ENCODE results near the gene JAM3.

Gene JAM3

GRCh38 chr11:134032501-134033091 is 36.3 kb upstream of the JAM3 start:
- no peaks in the 10 kb centered on the region for H3K36me3 ChIP-seq (replicated peaks in 1 of 2; ENCODE audit: control insufficient read depth in 2 of 2, insufficient read depth in 2 of 2, low read length in 2 of 2)
- no peak overlapping the region for H3K4me2 ChIP-seq (ENCODE audit: insufficient read depth, low read length, poor library complexity, severe bottlenecking)
- H3K23ac ChIP-seq (ENCODE audit: low read depth, low read length, poor library complexity), result no peak overlapping the region
- peak overlapping the region; percentile 17 for H3K9ac ChIP-seq (ENCODE audit: low read depth, low read length, poor library complexity)
- no CpG with 5 or more reads among the region's 24 CpGs for WGBS, 2 donors (ENCODE audit: extremely low coverage in 2 of 2, insufficient read length in 2 of 2, insufficient replicate concordance in 1 of 2)
- no peak overlapping the region for H3K27ac ChIP-seq (replicated peaks; ENCODE audit: low read length)
- H2BK12ac ChIP-seq (ENCODE audit: low read length), result peak overlapping the region; percentile 78
- peak overlapping the region; percentile 56 for H3K14ac ChIP-seq (ENCODE audit: low read length)
- H2BK120ac ChIP-seq (ENCODE audit: low read depth, low read length), result no peak overlapping the region
- H4K91ac ChIP-seq (ENCODE audit: low read depth, low read length, poor library complexity), result peak overlapping the region; percentile 6
- no peak overlapping the region for H3K4me3 ChIP-seq (ENCODE audit: low read length in 2 of 2)
- H3K27me3 ChIP-seq (ENCODE audit: control insufficient read depth in 3 of 3, insufficient read depth in 3 of 3, low read depth in 1 of 3, low read length in 3 of 3), result peaks cover 0 to 59% (median 1%) of the 10 kb centered on the region in 3 experiments
- H3K9me3 ChIP-seq (replicated peaks in 1 of 2; ENCODE audit: control insufficient read depth in 2 of 2, insufficient read depth in 1 of 2, low read depth in 1 of 2, low read length in 2 of 2), result no peaks in the 10 kb centered on the region
- peak overlapping the region; percentile 22 for H2BK15ac ChIP-seq (ENCODE audit: low read length)
- H2AFZ ChIP-seq (ENCODE audit: low read length), result no peak overlapping the region
- H4K8ac ChIP-seq (ENCODE audit: low read depth, low read length), result no peak overlapping the region
- peak overlapping the region; percentile 67 for H3K18ac ChIP-seq (ENCODE audit: low read length)
- H3K79me1 ChIP-seq (ENCODE audit: low read depth, low read length), result no peaks in the 10 kb centered on the region
- peak overlapping the region; percentile 65 for H2AK5ac ChIP-seq (ENCODE audit: low read depth, low read length)
- no peak for DNase-seq (ENCODE audit: low spot score)
- no peak overlapping the region for H3K4ac ChIP-seq (ENCODE audit: low read length)
- no peak overlapping the region for H2BK5ac ChIP-seq (ENCODE audit: low read length)
- peaks cover 19 to 28% of the 10 kb centered on the region in 2 donors for H3K4me1 ChIP-seq (ENCODE audit: control insufficient read depth in 2 of 2, insufficient read depth in 1 of 2, low read depth in 1 of 2, low read length in 2 of 2)

GRCh38 chr11:134033276-134033675 is 35.6 kb upstream of the JAM3 start:
- Histone ChIP-seq H2AK5ac (ENCODE audit: low read depth, low read length) (peak overlapping the region; percentile 11), H3K4me3 (ENCODE audit: low read length in 2 of 2) (no peak overlapping the region), H3K9ac (ENCODE audit: low read depth, low read length, poor library complexity) (no peak overlapping the region), H3K27ac (replicated peaks; ENCODE audit: low read length) (no peak overlapping the region), H3K14ac (ENCODE audit: low read length) (peak overlapping the region; percentile 26), H4K8ac (ENCODE audit: low read depth, low read length) (no peak overlapping the region), H2BK15ac (ENCODE audit: low read length) (peak overlapping the region; percentile 22), H2BK12ac (ENCODE audit: low read length) (no peak overlapping the region), H4K91ac (ENCODE audit: low read depth, low read length, poor library complexity) (no peak overlapping the region), H3K9me3 (replicated peaks in 1 of 2; ENCODE audit: control insufficient read depth in 2 of 2, insufficient read depth in 1 of 2, low read depth in 1 of 2, low read length in 2 of 2) (no peaks in the 10 kb centered on the region), H3K4me1 (ENCODE audit: control insufficient read depth in 2 of 2, insufficient read depth in 1 of 2, low read depth in 1 of 2, low read length in 2 of 2) (peaks cover 21 to 31% of the 10 kb centered on the region in 2 donors), H3K23ac (ENCODE audit: low read depth, low read length, poor library complexity) (no peak overlapping the region), H3K4me2 (ENCODE audit: insufficient read depth, low read length, poor library complexity, severe bottlenecking) (no peak overlapping the region), H2BK5ac (ENCODE audit: low read length) (no peak overlapping the region), H2BK120ac (ENCODE audit: low read depth, low read length) (no peak overlapping the region), H2AFZ (ENCODE audit: low read length) (peak overlapping the region; percentile 81), H3K4ac (ENCODE audit: low read length) (no peak overlapping the region), H3K36me3 (replicated peaks in 1 of 2; ENCODE audit: control insufficient read depth in 2 of 2, insufficient read depth in 2 of 2, low read length in 2 of 2) (no peaks in the 10 kb centered on the region), H3K27me3 (ENCODE audit: control insufficient read depth in 3 of 3, insufficient read depth in 3 of 3, low read depth in 1 of 3, low read length in 3 of 3) (peaks cover 0 to 52% (median 1%) of the 10 kb centered on the region in 3 experiments), H3K18ac (ENCODE audit: low read length) (peak overlapping the region; percentile 32), H3K79me1 (ENCODE audit: low read depth, low read length) (no peaks in the 10 kb centered on the region)
- WGBS, 2 donors (ENCODE audit: extremely low coverage in 2 of 2, insufficient read length in 2 of 2, insufficient replicate concordance in 1 of 2), result no CpG with 5 or more reads among the region's 9 CpGs
- DNase-seq (ENCODE audit: low spot score), result no peak

- Histone ChIP-seq H3K27me3 (ENCODE audit: control insufficient read depth in 3 of 3, insufficient read depth in 3 of 3, low read depth in 1 of 3, low read length in 3 of 3) (peaks cover 0 to 46% (median 0%) of the 10 kb centered on the region in 3 experiments), H2AFZ (ENCODE audit: low read length) (peak overlapping the region; percentile 81), H3K4ac (ENCODE audit: low read length) (no peak overlapping the region), H3K4me2 (ENCODE audit: insufficient read depth, low read length, poor library complexity, severe bottlenecking) (peak overlapping the region; percentile 23), H3K23ac (ENCODE audit: low read depth, low read length, poor library complexity) (no peak overlapping the region), H4K91ac (ENCODE audit: low read depth, low read length, poor library complexity) (no peak overlapping the region), H3K9me3 (replicated peaks in 1 of 2; ENCODE audit: control insufficient read depth in 2 of 2, insufficient read depth in 1 of 2, low read depth in 1 of 2, low read length in 2 of 2) (no peaks in the 10 kb centered on the region), H3K27ac (replicated peaks; ENCODE audit: low read length) (no peak overlapping the region), H2BK12ac (ENCODE audit: low read length) (no peak overlapping the region), H4K8ac (ENCODE audit: low read depth, low read length) (no peak overlapping the region), H2BK15ac (ENCODE audit: low read length) (peak overlapping the region; percentile 22), H3K14ac (ENCODE audit: low read length) (peak overlapping the region; percentile 26), H2BK120ac (ENCODE audit: low read depth, low read length) (peak overlapping the region; percentile 18), H3K4me1 (ENCODE audit: control insufficient read depth in 2 of 2, insufficient read depth in 1 of 2, low read depth in 1 of 2, low read length in 2 of 2) (peaks cover 23 to 34% of the 10 kb centered on the region in 2 donors), H2BK5ac (ENCODE audit: low read length) (no peak overlapping the region), H3K18ac (ENCODE audit: low read length) (peak overlapping the region; percentile 66), H2AK5ac (ENCODE audit: low read depth, low read length) (peak overlapping the region; percentile 63), H3K4me3 (ENCODE audit: low read length in 2 of 2) (no peak overlapping the region), H3K9ac (ENCODE audit: low read depth, low read length, poor library complexity) (no peak overlapping the region), H3K79me1 (ENCODE audit: low read depth, low read length) (no peaks in the 10 kb centered on the region), H3K36me3 (replicated peaks in 1 of 2; ENCODE audit: control insufficient read depth in 2 of 2, insufficient read depth in 2 of 2, low read length in 2 of 2) (no peaks in the 10 kb centered on the region)
- whole genome bisulfite sequencing, 2 donors (ENCODE audit: extremely low coverage in 2 of 2, insufficient read length in 2 of 2, insufficient replicate concordance in 1 of 2), result no CpG with 5 or more reads among the region's 17 CpGs
- DNase-seq (ENCODE audit: low spot score), result peak; percentile 72
Observed at GRCh38 chr11:134033696-134034491, 35.0 kb upstream of the JAM3 start.
